ENCODE data around the gene TBL1X. TPM values are rescaled to one million over a fixed set of nuclear protein-coding genes. Genes with fewer than 3 reads are reported as not detected.

The TBL1X gene
- total RNA-seq, 1 experiment from 2014 or later, result 17.6 TPM

DNA sequence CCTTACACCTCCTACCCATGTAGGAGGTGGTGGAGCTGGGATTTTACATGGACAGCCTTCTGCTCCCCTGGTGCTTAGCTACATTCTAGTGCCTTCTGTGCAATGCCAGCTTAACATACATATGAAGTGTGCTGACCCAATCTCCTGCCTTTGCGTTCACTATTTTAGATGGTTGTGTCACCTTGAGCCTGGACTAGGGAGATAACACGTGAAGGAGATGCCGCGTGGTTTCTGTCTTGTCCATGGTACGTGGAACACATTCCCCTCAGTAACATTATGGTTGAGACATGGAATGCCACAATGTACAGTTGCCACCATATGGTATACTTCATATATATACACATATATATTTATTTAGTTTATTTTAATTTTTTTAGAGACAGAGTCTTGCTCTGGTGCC is 54.0 kb downstream of the TBL1X start:
- Histone ChIP-seq H3K79me2 (ENCODE audit: low read depth) (no peaks in the 10 kb centered on the region), H3K27me3 (ENCODE audit: insufficient read depth, low read depth) (no peaks in the 10 kb centered on the region), H3K4me3 (no peak overlapping the region), H3K4me1 (replicated peaks; ENCODE audit: insufficient read depth) (no peaks in the 10 kb centered on the region), H3F3A (ENCODE audit: insufficient read depth, low read depth) (no peaks in the 10 kb centered on the region), H3K27ac (no peak overlapping the region), H2AFZ (no peak overlapping the region), H4K20me1 (ENCODE audit: insufficient read depth) (no peaks in the 10 kb centered on the region), H3K4me2 (no peak overlapping the region), H3K9me3 (ENCODE audit: insufficient read depth, low read depth) (no peaks in the 10 kb centered on the region), H3K9me2 (ENCODE audit: insufficient read depth) (no peaks in the 10 kb centered on the region), H3K36me3 (ENCODE audit: low read depth) (no peaks in the 10 kb centered on the region)
- POLR2A ChIA-PET (ENCODE audit: unreplicated experiment), result no interaction called here
- no peak for TF ChIP-seq CTCF (conservative IDR thresholded peaks at IDR 0.05)
- no peak for TF ChIP-seq EZH2 (IDR thresholded peaks at IDR 0.05; ENCODE audit: low read depth)
- intact Hi-C loops (cut with micrococcal nuclease; ENCODE audit: unreplicated experiment), result no loop called here
- no peak for DNase-seq
- CTCF ChIA-PET, result no interaction called here
- no TSS peak for BruUV-seq (replicated peaks)

- TF ChIP-seq EZH2 (IDR thresholded peaks at IDR 0.05; ENCODE audit: low read depth), result no peak
- no peak for TF ChIP-seq CTCF (conservative IDR thresholded peaks at IDR 0.05)
- H4K20me1 ChIP-seq (ENCODE audit: insufficient read depth), result peaks cover 2% of the 10 kb centered on the region; the same call in 1 of the 2 replicates
- no peaks in the 10 kb centered on the region for H3K27me3 ChIP-seq (ENCODE audit: insufficient read depth, low read depth)
- intact Hi-C loops (cut with micrococcal nuclease; ENCODE audit: unreplicated experiment), result no loop called here
- POLR2A ChIA-PET (ENCODE audit: unreplicated experiment), result no interaction called here
- no peaks in the 10 kb centered on the region for H3K9me3 ChIP-seq (ENCODE audit: insufficient read depth, low read depth)
- no peaks in the 10 kb centered on the region for H3K9me2 ChIP-seq (ENCODE audit: insufficient read depth)
- H3F3A ChIP-seq (ENCODE audit: insufficient read depth, low read depth), result no peaks in the 10 kb centered on the region
- no peak overlapping the region for H3K4me2 ChIP-seq
- no TSS peak for BruUV-seq (replicated peaks)
- H2AFZ ChIP-seq, result no peak overlapping the region
- H3K27ac ChIP-seq, result no peak overlapping the region
- H3K79me2 ChIP-seq (ENCODE audit: low read depth), result no peaks in the 10 kb centered on the region
- no peaks in the 10 kb centered on the region for H3K36me3 ChIP-seq (ENCODE audit: low read depth)
- H3K4me1 ChIP-seq (replicated peaks; ENCODE audit: insufficient read depth), result no peaks in the 10 kb centered on the region
- no peak for DNase-seq
- CTCF ChIA-PET, result no interaction called here
- no peak overlapping the region for H3K4me3 ChIP-seq
Observed at GRCh38 chrX:9519546-9520216, 54.8 kb downstream of the TBL1X start.

- no peak overlapping the region for H2AFZ ChIP-seq
- no peak overlapping the region for H3K4me2 ChIP-seq
- no peaks in the 10 kb centered on the region for H3K4me1 ChIP-seq (replicated peaks; ENCODE audit: insufficient read depth)
- H3K9me2 ChIP-seq (ENCODE audit: insufficient read depth), result no peaks in the 10 kb centered on the region
- POLR2A ChIA-PET (ENCODE audit: unreplicated experiment), result no interaction called here
- no peak for DNase-seq
- no peaks in the 10 kb centered on the region for H3K9me3 ChIP-seq (ENCODE audit: insufficient read depth, low read depth)
- no peaks in the 10 kb centered on the region for H3K36me3 ChIP-seq (ENCODE audit: low read depth)
- TF ChIP-seq CTCF (conservative IDR thresholded peaks at IDR 0.05) (no peak), EZH2 (IDR thresholded peaks at IDR 0.05; ENCODE audit: low read depth) (no peak)
- H3F3A ChIP-seq (ENCODE audit: insufficient read depth, low read depth), result no peaks in the 10 kb centered on the region
- peaks cover 7% of the 10 kb centered on the region; the same call in 1 of the 2 replicates for H4K20me1 ChIP-seq (ENCODE audit: insufficient read depth)
- no peaks in the 10 kb centered on the region for H3K27me3 ChIP-seq (ENCODE audit: insufficient read depth, low read depth)
- intact Hi-C loops (cut with micrococcal nuclease; ENCODE audit: unreplicated experiment), result no loop called here
- H3K79me2 ChIP-seq (ENCODE audit: low read depth), result no peaks in the 10 kb centered on the region
- CTCF ChIA-PET, result no interaction called here
- no TSS peak for BruUV-seq (replicated peaks)
- H3K4me3 ChIP-seq, result no peak overlapping the region
- H3K27ac ChIP-seq, result no peak overlapping the region
Observed at GRCh38 chrX:9520217-9520590, 55.3 kb downstream of the TBL1X start.

All from PC-9 (cell line).